Measurements from ENCODE around the gene GALNT14. TPM values are rescaled to one million over a fixed set of nuclear protein-coding genes. Genes with fewer than 3 reads are reported as not detected.
A peak's percentile ranks its signal among the peaks of the same experiment; 100 is the strongest.

GALNT14 gene
- total RNA-seq, 1 donor from 2014 or later = 7.4 TPM

GRCh38 chr2:30926606-30927005 is 211.6 kb downstream of the GALNT14 start:
- no peak overlapping the region for H3K4me3 Mint-ChIP-seq
- H3K4me1 Mint-ChIP-seq (ENCODE audit: unreplicated experiment) = no peaks in the 10 kb centered on the region
- no peak overlapping the region for H3K27ac Mint-ChIP-seq
- H3K9me3 Mint-ChIP-seq = no peaks in the 10 kb centered on the region
- DNase-seq (ENCODE audit: extremely low spot score, unreplicated experiment) = no peak
- H3K36me3 Mint-ChIP-seq = no peaks in the 10 kb centered on the region
- TF ChIP-seq CTCF (conservative IDR thresholded peaks at IDR 0.05) = no peak
- peaks cover 16% of the 10 kb centered on the region for H3K27me3 Mint-ChIP-seq

GRCh38 chr2:30923623-30924022 is 214.6 kb downstream of the GALNT14 start:
- Mint-ChIP-seq H3K4me1 (ENCODE audit: unreplicated experiment) (no peaks in the 10 kb centered on the region), H3K27me3 (peaks cover 25% of the 10 kb centered on the region), H3K36me3 (no peaks in the 10 kb centered on the region), H3K4me3 (no peak overlapping the region), H3K9me3 (no peaks in the 10 kb centered on the region), H3K27ac (no peak overlapping the region)
- DNase-seq (ENCODE audit: extremely low spot score, unreplicated experiment) = no peak
- TF ChIP-seq CTCF (conservative IDR thresholded peaks at IDR 0.05) = no peak

GRCh38 chr2:30920511-30920910 is 217.7 kb downstream of the GALNT14 start:
- peaks cover 29% of the 10 kb centered on the region for H3K27me3 Mint-ChIP-seq
- H3K27ac Mint-ChIP-seq = no peak overlapping the region
- no peak for TF ChIP-seq CTCF (conservative IDR thresholded peaks at IDR 0.05)
- DNase-seq (ENCODE audit: extremely low spot score, unreplicated experiment) = no peak
- H3K4me1 Mint-ChIP-seq (ENCODE audit: unreplicated experiment) = no peaks in the 10 kb centered on the region
- no peaks in the 10 kb centered on the region for H3K36me3 Mint-ChIP-seq
- H3K9me3 Mint-ChIP-seq = no peaks in the 10 kb centered on the region
- no peak overlapping the region for H3K4me3 Mint-ChIP-seq

- Mint-ChIP-seq H3K4me1 (ENCODE audit: unreplicated experiment) (peaks cover 4% of the 10 kb centered on the region), H3K4me3 (no peak overlapping the region), H3K36me3 (no peaks in the 10 kb centered on the region), H3K9me3 (no peaks in the 10 kb centered on the region), H3K27ac (no peak overlapping the region), H3K27me3 (peaks cover 25% of the 10 kb centered on the region)
- no peak for DNase-seq (ENCODE audit: extremely low spot score, unreplicated experiment)
- TF ChIP-seq CTCF (conservative IDR thresholded peaks at IDR 0.05) = peak; percentile 64
Observed at GRCh38 chr2:30915486-30915885, 222.8 kb downstream of the GALNT14 start.

- Mint-ChIP-seq H3K27me3 (peaks cover 21% of the 10 kb centered on the region), H3K27ac (no peak overlapping the region), H3K4me1 (ENCODE audit: unreplicated experiment) (peaks cover 4% of the 10 kb centered on the region), H3K4me3 (no peak overlapping the region), H3K9me3 (no peaks in the 10 kb centered on the region), H3K36me3 (no peaks in the 10 kb centered on the region)
- DNase-seq (ENCODE audit: extremely low spot score, unreplicated experiment) = no peak
- no peak for TF ChIP-seq CTCF (conservative IDR thresholded peaks at IDR 0.05)
Observed at GRCh38 chr2:30914456-30914855, 223.8 kb downstream of the GALNT14 start.

- Mint-ChIP-seq H3K27me3 (peaks cover 18% of the 10 kb centered on the region), H3K4me3 (no peak overlapping the region), H3K36me3 (no peaks in the 10 kb centered on the region), H3K4me1 (ENCODE audit: unreplicated experiment) (peaks cover 4% of the 10 kb centered on the region), H3K9me3 (no peaks in the 10 kb centered on the region), H3K27ac (no peak overlapping the region)
- DNase-seq (ENCODE audit: extremely low spot score, unreplicated experiment) = no peak
- TF ChIP-seq CTCF (conservative IDR thresholded peaks at IDR 0.05) = no peak
Observed at GRCh38 chr2:30912056-30912455, 226.2 kb downstream of the GALNT14 start.

Measured in type B pancreatic cell (in vitro differentiated cells).